SK-N-SH treated with all-trans-retinoic acid at 6 μM for 48 hours (cell line): ENCODE results near the gene DNM2.
"Not testable (repeated sequence)": the region's sequence is repeated elsewhere in the genome, so short reads cannot be mapped to it uniquely, and the experiment has no call there.

Experiments used
- ATAC-seq: fragments of 200-7000 bp; cut with Tn5 transposase; 3 replicates; pipeline ENCODE4 v1.9.1; 2020; ENCODE audit warnings: mild to moderate bottlenecking, moderate library complexity
- ARNTL ChIP-seq: fragments of 450-650 bp; formaldehyde crosslinking; IDR thresholded peaks from 2 replicates; pipeline ENCODE4 v1.5.0; 2020; ENCODE audit warnings: low read depth, mild to moderate bottlenecking, moderate library complexity, borderline replicate concordance
- BACH2 ChIP-seq: fragments of 250-450 bp; sonication (Bioruptor Pico); IDR thresholded peaks from 2 replicates; pipeline ENCODE4 v1.9.0; 2021; ENCODE audit warnings: mild to moderate bottlenecking, borderline replicate concordance
- CREB5 ChIP-seq: fragments of 250-450 bp; sonication (Bioruptor Pico); IDR thresholded peaks from 2 replicates; pipeline ENCODE4 v1.5.1; 2020; ENCODE audit warnings: low read depth, mild to moderate bottlenecking, moderate library complexity
- CSDC2 ChIP-seq: fragments of 250-450 bp; sonication (Bioruptor Pico); IDR thresholded peaks from 2 replicates; pipeline ENCODE4 v1.5.0; 2020; ENCODE audit warnings: mild to moderate bottlenecking, moderate library complexity
- CSRNP3 ChIP-seq: fragments of 250-450 bp; sonication (Bioruptor Pico); IDR thresholded peaks from 2 replicates; pipeline ENCODE4 v1.5.1; 2021; ENCODE audit warnings: mild to moderate bottlenecking, moderate library complexity
- POU6F1 ChIP-seq: fragments of 250-450 bp; sonication (Bioruptor Pico); IDR thresholded peaks from 2 replicates; pipeline ENCODE4 v1.8.0; 2021; ENCODE audit warnings: low read depth, mild to moderate bottlenecking, moderate library complexity, borderline replicate concordance
- PPARA ChIP-seq: fragments of 250-450 bp; sonication (Bioruptor Pico); IDR thresholded peaks from 2 replicates; pipeline ENCODE4 v1.5.0; 2020; ENCODE audit warnings: mild to moderate bottlenecking, borderline replicate concordance
- RARB ChIP-seq: fragments of 250-450 bp; sonication (Bioruptor Pico); IDR thresholded peaks from 2 replicates; pipeline ENCODE4 v1.8.0; 2021; ENCODE audit warnings: mild to moderate bottlenecking, moderate library complexity
- SNAI2 ChIP-seq: fragments of 250-450 bp; sonication (Bioruptor Pico); IDR thresholded peaks from 2 replicates; pipeline ENCODE4 v1.5.0; 2020; ENCODE audit warnings: mild to moderate bottlenecking, moderate library complexity
- TCF4 ChIP-seq: fragments of 250-450 bp; sonication (Bioruptor Pico); IDR thresholded peaks from 2 replicates; pipeline ENCODE4 v1.8.0; 2021; ENCODE audit warnings: mild to moderate bottlenecking, moderate library complexity, borderline replicate concordance
- TOX ChIP-seq: fragments of 250-450 bp; sonication (Bioruptor Pico); IDR thresholded peaks from 2 replicates; pipeline ENCODE4 v1.8.0; 2021; ENCODE audit warnings: mild to moderate bottlenecking, moderate library complexity, borderline replicate concordance
- TSHZ2 ChIP-seq: fragments of 250-450 bp; sonication (Bioruptor Pico); IDR thresholded peaks from 2 replicates; pipeline ENCODE4 v1.5.0; 2020; ENCODE audit warnings: mild to moderate bottlenecking, moderate library complexity
- ZC3H10 ChIP-seq: fragments of 250-450 bp; sonication (Bioruptor Pico); IDR thresholded peaks from 2 replicates; pipeline ENCODE4 v1.5.1; 2021; ENCODE audit warnings: mild to moderate bottlenecking, moderate library complexity
- ZFP3 ChIP-seq: fragments of 250-450 bp; sonication (Bioruptor Pico); IDR thresholded peaks from 2 replicates; pipeline ENCODE4 v1.5.0; 2020; ENCODE audit warnings: mild to moderate bottlenecking, moderate library complexity
- ZFP30 ChIP-seq: fragments of 450-650 bp; formaldehyde crosslinking; IDR thresholded peaks from 2 replicates; pipeline ENCODE4 v1.5.0; 2022; ENCODE audit warnings: mild to moderate bottlenecking, moderate library complexity
- ZNF70 ChIP-seq: fragments of 450-650 bp; formaldehyde crosslinking; IDR thresholded peaks from 2 replicates; pipeline ENCODE4 v1.5.0; 2020; ENCODE audit warnings: mild to moderate bottlenecking, moderate library complexity
- ZNF8 ChIP-seq: fragments of 450-650 bp; formaldehyde crosslinking; IDR thresholded peaks from 2 replicates; pipeline ENCODE4 v1.5.0; 2020; ENCODE audit warnings: mild to moderate bottlenecking, moderate library complexity

DNM2 gene

GRCh38 chr19:10874024-10874423 is 156.1 kb downstream of the DNM2 start:
- no peak for ATAC-seq
- no peak for TF ChIP-seq SNAI2 (CRISPR knock-in tag)
- no peak for TF ChIP-seq ZC3H10 (CRISPR knock-in tag)
- TF ChIP-seq POU6F1 (CRISPR knock-in tag), result no peak
- TF ChIP-seq CSRNP3, result no peak
- no peak for TF ChIP-seq PPARA
- TF ChIP-seq CREB5 (CRISPR knock-in tag), result no peak
- TF ChIP-seq ZFP3, result no peak
- TF ChIP-seq RARB (CRISPR knock-in tag), result no peak
- TF ChIP-seq TOX (CRISPR knock-in tag), result no peak
- TF ChIP-seq TCF4 (CRISPR knock-in tag), result no peak
- TF ChIP-seq BACH2 (CRISPR knock-in tag), result no peak

GRCh38 chr19:10876459-10877240 is 158.8 kb downstream of the DNM2 start:
- no peak for ATAC-seq
- no peak for TF ChIP-seq RARB (CRISPR knock-in tag)
- no peak for TF ChIP-seq ZFP30 (CRISPR knock-in tag)
- TF ChIP-seq TCF4 (CRISPR knock-in tag), result no peak
- no peak for TF ChIP-seq TOX (CRISPR knock-in tag)
- no peak for TF ChIP-seq ZFP3
- TF ChIP-seq PPARA, result no peak
- no peak for TF ChIP-seq ARNTL (CRISPR knock-in tag)
- TF ChIP-seq CREB5 (CRISPR knock-in tag), result no peak
- no peak for TF ChIP-seq ZC3H10 (CRISPR knock-in tag)
- TF ChIP-seq BACH2 (CRISPR knock-in tag), result no peak

GRCh38 chr19:10877608-10878007 is 159.7 kb downstream of the DNM2 start:
- ATAC-seq, result not testable (repeated sequence)

GRCh38 chr19:10878253-10878652 is 160.4 kb downstream of the DNM2 start:
- ATAC-seq, result no peak
- TF ChIP-seq TOX (CRISPR knock-in tag) (no peak), POU6F1 (CRISPR knock-in tag) (no peak), CSRNP3 (no peak), ZFP3 (no peak), ZNF70 (CRISPR knock-in tag) (no peak), TSHZ2 (CRISPR knock-in tag) (no peak), ZNF8 (CRISPR knock-in tag) (no peak), CSDC2 (CRISPR knock-in tag) (no peak)
